A549 (cell line): ENCODE results near the gene NRG3. TPM values are rescaled to one million over a fixed set of nuclear protein-coding genes. Genes with fewer than 3 reads are reported as not detected.

Source experiments
- ATAC-seq, 2 experiments: fragments of 200-7000 bp in 1 of 2; fragments of >200 bp in 1 of 2; cut with Nextera tagmentation in 1 of 2; cut with Tn5 transposase in 1 of 2; 3 replicates each; pipeline versions ENCODE4 v1.8.0 to v1.9.1; 2018 to 2020; ENCODE audit warnings: mild to moderate bottlenecking in 1 of 2, moderate library complexity in 1 of 2
- CTCF ChIA-PET: fragments of 300-600 bp; sonication (Branson Sonifier 250); formaldehyde crosslinking; extraction: SDS; loops from one replicate; lab custom pipeline; 2021; ENCODE audit warnings: antibody characterized with exemption, inconsistent platforms; lab: Yijun Ruan, JAX
- POLR2A ChIA-PET: fragments of 350-600 bp; formaldehyde crosslinking; extraction: SDS; loops from one replicate; lab custom pipeline; 2021; ENCODE audit warnings: antibody characterized with exemption, inconsistent platforms; lab: Yijun Ruan, JAX
- DNase-seq, 2 experiments: peaks; one replicate each; pipeline versions ENCODE4 v3.0.0 to v3.0.0-alpha.2; 2011 to 2016; ENCODE audit warnings: low read depth in 1 of 2, low spot score in 1 of 2
- FAIRE-seq: peaks from 2 replicates; lab custom pipeline; 2011; peaks lifted over from hg19 to GRCh38; lab: Jason Lieb, UNC
- H3K27ac ChIP-seq, 2 experiments: fragments of >200 bp; sonication (Bioruptor Twin); formaldehyde crosslinking; 3 replicates each; pipeline ENCODE4 v1.5.1; 2016 to 2017
- H3K4me1 ChIP-seq: fragments of >200 bp; sonication (Bioruptor Twin); formaldehyde crosslinking; 3 replicates; pipeline ENCODE4 v1.6.1; 2016
- H3K4me2 ChIP-seq: fragments of >200 bp; sonication (Bioruptor Twin); formaldehyde crosslinking; 3 replicates; pipeline ENCODE4 v1.6.1; 2016
- H3K4me3 ChIP-seq: fragments of >200 bp; sonication (Bioruptor Twin); formaldehyde crosslinking; 3 replicates; pipeline ENCODE4 v1.5.1; 2016
- H3K9me3 ChIP-seq: fragments of >200 bp; sonication (Bioruptor Twin); formaldehyde crosslinking; 3 replicates; pipeline ENCODE4 v1.6.1; 2016
- BCL3 ChIP-seq: fragments of >200 bp; sonication (Bioruptor Twin); formaldehyde crosslinking; IDR thresholded peaks from 3 replicates; pipeline ENCODE4 v1.6.1; 2016
- CTCF ChIP-seq: fragments of >200 bp; sonication (Bioruptor Twin); formaldehyde crosslinking; IDR thresholded peaks from 3 replicates; pipeline ENCODE4 v1.5.1; 2016
- EP300 ChIP-seq, 2 experiments: fragments of >200 bp; sonication (Bioruptor Twin); formaldehyde crosslinking; IDR thresholded peaks; 2 replicates in 1 of 2; 3 replicates in 1 of 2; pipeline ENCODE4 v1.6.1; 2016 to 2017
- ESRRA ChIP-seq: fragments of 150-350 bp; IDR thresholded peaks from 2 replicates; pipeline ENCODE4 v1.6.1; 2014; ENCODE audit warnings: mild to moderate bottlenecking, low read length, borderline replicate concordance
- FOSB ChIP-seq: fragments of 250-450 bp; sonication (Bioruptor Pico); IDR thresholded peaks from 2 replicates; pipeline ENCODE4 v1.5.0; 2020; ENCODE audit warnings: mild to moderate bottlenecking, moderate library complexity
- FOSL2 ChIP-seq, 2 experiments: fragments of 450-650 bp in 1 of 2; fragments of >200 bp in 1 of 2; sonication (Bioruptor Twin) in 1 of 2; formaldehyde crosslinking; IDR thresholded peaks; 2 replicates each; pipeline versions ENCODE4 v1.5.0 to v1.6.1; 2016 to 2020; ENCODE audit warnings: mild to moderate bottlenecking in 1 of 2, moderate library complexity in 1 of 2
- GATA3 ChIP-seq: IDR thresholded peaks from 2 replicates; pipeline ENCODE4 v1.6.1; 2012; ENCODE audit warnings: borderline replicate concordance
- HDAC2 ChIP-seq: fragments of 200-600 bp; sonication (generic); IDR thresholded peaks from 2 replicates; pipeline ENCODE4 v1.6.1; 2016
- HOXB5 ChIP-seq: fragments of 250-450 bp; sonication (Bioruptor Pico); IDR thresholded peaks from 2 replicates; pipeline ENCODE4 v1.5.0; 2020; ENCODE audit warnings: mild to moderate bottlenecking, moderate library complexity
- JUNB ChIP-seq: fragments of >200 bp; sonication (Bioruptor Twin); formaldehyde crosslinking; IDR thresholded peaks from 2 replicates; pipeline ENCODE4 v1.6.1; 2016
- KDM5A ChIP-seq: fragments of 200-600 bp; sonication (generic); IDR thresholded peaks from 2 replicates; pipeline ENCODE4 v1.6.1; 2016; ENCODE audit warnings: antibody characterized with exemption, mild to moderate bottlenecking
- MAX ChIP-seq: IDR thresholded peaks from 2 replicates; pipeline ENCODE4 v1.6.1; 2012
- MYC ChIP-seq: IDR thresholded peaks from 2 replicates; pipeline ENCODE4 v1.6.1; 2012; ENCODE audit warnings: mild to moderate bottlenecking, inconsistent platforms, low read length, improper control_type of control experiment, borderline replicate concordance
- NR3C1 ChIP-seq: fragments of >200 bp; sonication (Bioruptor Twin); formaldehyde crosslinking; IDR thresholded peaks from 3 replicates; pipeline ENCODE4 v1.6.1; 2017
- PBX3 ChIP-seq: IDR thresholded peaks from 2 replicates; pipeline ENCODE4 v1.6.1; 2012
- RAD21 ChIP-seq, 2 experiments: fragments of >200 bp in 1 of 2; sonication (Bioruptor Twin) in 1 of 2; formaldehyde crosslinking in 1 of 2; IDR thresholded peaks in 1 of 2; conservative IDR thresholded peaks in 1 of 2; 2 replicates in 1 of 2; 3 replicates in 1 of 2; pipeline ENCODE4 v1.6.1; 2012 to 2018; ENCODE audit warnings: inconsistent platforms in 1 of 2
- RCOR1 ChIP-seq: fragments of 150-350 bp; IDR thresholded peaks from 2 replicates; pipeline ENCODE4 v1.6.1; 2014; ENCODE audit warnings: antibody characterized with exemption, low read length, low read depth
- REST ChIP-seq: fragments of 200-600 bp; sonication (generic); IDR thresholded peaks from 2 replicates; pipeline ENCODE4 v1.6.1; 2016; ENCODE audit warnings: antibody characterized with exemption, mild to moderate bottlenecking, moderate library complexity
- RFX5 ChIP-seq: fragments of 450-650 bp; IDR thresholded peaks from 2 replicates; pipeline ENCODE4 v1.7.1; 2014; ENCODE audit warnings: antibody characterized with exemption, mild to moderate bottlenecking, moderate library complexity
- TFCP2L1 ChIP-seq: fragments of 250-450 bp; sonication (Bioruptor Pico); IDR thresholded peaks from 2 replicates; pipeline ENCODE4 v1.5.0; 2021; ENCODE audit warnings: mild to moderate bottlenecking
- ZC3H11A ChIP-seq: fragments of 450-650 bp; IDR thresholded peaks from 2 replicates; pipeline ENCODE4 v1.6.1; 2014; ENCODE audit warnings: antibody characterized with exemption, mild to moderate bottlenecking
- ZNF302 ChIP-seq: fragments of 250-450 bp; sonication (Bioruptor Pico); IDR thresholded peaks from 2 replicates; pipeline ENCODE4 v1.9.0; 2021; ENCODE audit warnings: inconsistent platforms, mild to moderate bottlenecking, moderate library complexity
- ZSCAN20 ChIP-seq: fragments of 250-450 bp; sonication (Bioruptor Pico); IDR thresholded peaks from 2 replicates; pipeline ENCODE4 v1.8.0; 2022; ENCODE audit warnings: mild to moderate bottlenecking, moderate library complexity
- WGBS: methylation state at CpG from one replicate; pipeline ENCODE4 v1.1.6; 2017; ENCODE audit errors: missing lambda C conversion rate; 5-methylcytosine and 5-hydroxymethylcytosine counted together
- polyA plus RNA-seq, 4 experiments: library from polyadenylated mRNA; depleted of rRNA in 3 of 4; stranded (reverse); fragments of >200 nt; fragmentation: RNase III in 1 of 4; extraction: RNeasy Plus Mini Kit Qiagen cat#74134 plus additional on column Dnase treatment in 1 of 4; gene quantifications; 2 replicates in 3 of 4; 3 replicates in 1 of 4; pipeline ENCODE4 v1.2.3, GENCODE V29; 2011 to 2017

The NRG3 gene
- polyA plus RNA-seq, 2 of the 4 experiments (the other 2 are of a cell fraction), result not detected

GRCh38 chr10:82874671-82875070 is 999.7 kb downstream of the NRG3 start:
- ChIA-PET POLR2A (no interaction called here), CTCF (no interaction called here)
- FAIRE-seq (no peak), DNase-seq (no peak), ATAC-seq (no peak)
- no peaks in the 10 kb centered on the region for H3K4me1 ChIP-seq
- H3K27ac ChIP-seq, result no peak overlapping the region
- H3K4me2 ChIP-seq, result no peak overlapping the region
- TF ChIP-seq KDM5A, result no peak
- no peak for TF ChIP-seq HDAC2
- no peak for TF ChIP-seq MYC
- no peak for TF ChIP-seq ZSCAN20 (CRISPR knock-in tag)
- no peak for TF ChIP-seq NR3C1
- no peak for TF ChIP-seq FOSB (CRISPR knock-in tag)
- TF ChIP-seq REST, result no peak
- TF ChIP-seq GATA3, result no peak
- no peak overlapping the region for H3K4me3 ChIP-seq
- 96% methylated on average over 1 of the region's 1 CpG for WGBS
- no peaks in the 10 kb centered on the region for H3K9me3 ChIP-seq

GRCh38 chr10:82880776-82881290 is 1005.8 kb downstream of the NRG3 start:
- ATAC-seq, result no peak
- no peak for TF ChIP-seq FOSL2 (IDR thresholded peaks at IDR 0.05)
- no peak for TF ChIP-seq FOSL2 (CRISPR knock-in tag; IDR thresholded peaks at IDR 0.05)
- DNase-seq, result no peak
- ChIA-PET CTCF (no interaction called here), POLR2A (no interaction called here)
- no peak overlapping the region for H3K4me2 ChIP-seq
- H3K27ac ChIP-seq, result no peak overlapping the region
- no peak overlapping the region for H3K4me3 ChIP-seq
- H3K4me1 ChIP-seq, result no peaks in the 10 kb centered on the region
- H3K9me3 ChIP-seq, result no peaks in the 10 kb centered on the region
- no peak for FAIRE-seq
- WGBS, result 0% methylated on average over 2 of the region's 2 CpGs

GRCh38 chr10:82882722-82883121 is 1007.7 kb downstream of the NRG3 start:
- Histone ChIP-seq H3K9me3 (no peaks in the 10 kb centered on the region), H3K4me1 (no peaks in the 10 kb centered on the region), H3K4me2 (no peak overlapping the region), H3K27ac (no peak overlapping the region), H3K4me3 (no peak overlapping the region)
- CTCF ChIA-PET, result no interaction called here
- POLR2A ChIA-PET, result no interaction called here
- no peak for FAIRE-seq
- TF ChIP-seq PBX3 (no peak), ESRRA (no peak), MAX (no peak), ZC3H11A (no peak), TFCP2L1 (no peak), RCOR1 (no peak), ZNF302 (CRISPR knock-in tag) (no peak), KDM5A (no peak), HOXB5 (CRISPR knock-in tag) (no peak), JUNB (no peak), CTCF (no peak), RAD21 (conservative IDR thresholded peaks at IDR 0.05 in 1 of 2, IDR thresholded peaks at IDR 0.05 in 1 of 2) (no peak), BCL3 (no peak), RFX5 (no peak), EP300 (IDR thresholded peaks at IDR 0.05) (no peak), FOSL2 (IDR thresholded peaks at IDR 0.05) (no peak), FOSL2 (CRISPR knock-in tag; IDR thresholded peaks at IDR 0.05) (no peak)
- no peak for ATAC-seq
- no peak for DNase-seq
- 2% methylated on average over 1 of the region's 1 CpG for WGBS
